ENCODE results near the gene L3MBTL2. TPM values are rescaled to one million over a fixed set of nuclear protein-coding genes. Genes with fewer than 3 reads are reported as not detected.

L3MBTL2 gene
- total and polyA plus RNA-seq, 9 of the 15 experiments (the other 6 are each of a cell fraction or from before 2014, with no cell fraction given), result 10.3 to 23.1 (median 18.6) TPM

DNA sequence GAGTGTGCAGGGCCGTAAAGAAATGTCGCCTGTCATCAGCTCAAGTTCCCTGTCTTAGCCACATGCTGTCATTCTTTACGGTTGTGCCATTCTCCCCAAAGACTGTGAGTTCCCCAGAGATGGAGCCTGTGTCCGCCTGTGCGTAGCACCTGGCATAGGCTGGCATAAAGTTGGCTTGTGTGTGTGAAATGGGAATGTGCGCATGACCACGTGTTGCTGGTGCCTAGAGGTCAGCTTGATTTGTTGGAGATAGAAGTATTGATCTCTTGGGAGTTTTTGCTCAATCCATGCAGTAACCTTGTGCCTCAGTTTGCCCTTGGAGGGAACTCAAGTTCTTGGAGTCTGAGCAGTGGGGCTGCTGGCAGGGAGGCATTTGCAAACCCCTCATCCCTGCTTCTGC lies 26.3 kb downstream of the L3MBTL2 start (continued):
- TF ChIP-seq, protein P1, sequence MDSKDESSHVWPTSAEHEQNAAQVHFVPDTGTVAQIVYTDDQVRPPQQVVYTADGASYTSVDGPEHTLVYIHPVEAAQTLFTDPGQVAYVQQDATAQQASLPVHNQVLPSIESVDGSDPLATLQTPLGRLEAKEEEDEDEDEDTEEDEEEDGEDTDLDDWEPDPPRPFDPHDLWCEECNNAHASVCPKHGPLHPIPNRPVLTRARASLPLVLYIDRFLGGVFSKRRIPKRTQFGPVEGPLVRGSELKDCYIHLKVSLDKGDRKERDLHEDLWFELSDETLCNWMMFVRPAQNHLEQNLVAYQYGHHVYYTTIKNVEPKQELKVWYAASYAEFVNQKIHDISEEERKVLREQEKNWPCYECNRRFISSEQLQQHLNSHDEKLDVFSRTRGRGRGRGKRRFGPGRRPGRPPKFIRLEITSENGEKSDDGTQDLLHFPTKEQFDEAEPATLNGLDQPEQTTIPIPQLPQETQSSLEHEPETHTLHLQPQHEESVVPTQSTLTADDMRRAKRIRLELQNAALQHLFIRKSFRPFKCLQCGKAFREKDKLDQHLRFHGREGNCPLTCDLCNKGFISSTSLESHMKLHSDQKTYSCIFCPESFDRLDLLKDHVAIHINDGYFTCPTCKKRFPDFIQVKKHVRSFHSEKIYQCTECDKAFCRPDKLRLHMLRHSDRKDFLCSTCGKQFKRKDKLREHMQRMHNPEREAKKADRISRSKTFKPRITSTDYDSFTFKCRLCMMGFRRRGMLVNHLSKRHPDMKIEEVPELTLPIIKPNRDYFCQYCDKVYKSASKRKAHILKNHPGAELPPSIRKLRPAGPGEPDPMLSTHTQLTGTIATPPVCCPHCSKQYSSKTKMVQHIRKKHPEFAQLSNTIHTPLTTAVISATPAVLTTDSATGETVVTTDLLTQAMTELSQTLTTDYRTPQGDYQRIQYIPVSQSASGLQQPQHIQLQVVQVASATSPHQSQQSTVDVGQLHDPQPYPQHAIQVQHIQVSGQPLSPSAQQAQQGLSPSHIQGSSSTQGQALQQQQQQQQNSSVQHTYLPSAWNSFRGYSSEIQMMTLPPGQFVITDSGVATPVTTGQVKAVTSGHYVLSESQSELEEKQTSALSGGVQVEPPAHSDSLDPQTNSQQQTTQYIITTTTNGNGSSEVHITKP (IDR thresholded peaks at IDR 0.05; ENCODE audit: partially characterized antibody), result no peak
- TF ChIP-seq HIVEP1 (CRISPR knock-in tag; IDR thresholded peaks at IDR 0.05) (no peak), FOSL1 (tag; conservative IDR thresholded peaks at IDR 0.05) (no peak), ADNP (tag; IDR thresholded peaks at IDR 0.05) (no peak), IFI16 (CRISPR knock-in tag; IDR thresholded peaks at IDR 0.05) (no peak), HEY1 (CRISPR knock-in tag; IDR thresholded peaks at IDR 0.05; ENCODE audit: borderline replicate concordance) (no peak), ZNF263 (CRISPR knock-in tag; IDR thresholded peaks at IDR 0.05; ENCODE audit: borderline replicate concordance) (no peak), TFAM (CRISPR knock-in tag; conservative IDR thresholded peaks at IDR 0.05) (no peak)
- TF ChIP-seq, protein P2, sequence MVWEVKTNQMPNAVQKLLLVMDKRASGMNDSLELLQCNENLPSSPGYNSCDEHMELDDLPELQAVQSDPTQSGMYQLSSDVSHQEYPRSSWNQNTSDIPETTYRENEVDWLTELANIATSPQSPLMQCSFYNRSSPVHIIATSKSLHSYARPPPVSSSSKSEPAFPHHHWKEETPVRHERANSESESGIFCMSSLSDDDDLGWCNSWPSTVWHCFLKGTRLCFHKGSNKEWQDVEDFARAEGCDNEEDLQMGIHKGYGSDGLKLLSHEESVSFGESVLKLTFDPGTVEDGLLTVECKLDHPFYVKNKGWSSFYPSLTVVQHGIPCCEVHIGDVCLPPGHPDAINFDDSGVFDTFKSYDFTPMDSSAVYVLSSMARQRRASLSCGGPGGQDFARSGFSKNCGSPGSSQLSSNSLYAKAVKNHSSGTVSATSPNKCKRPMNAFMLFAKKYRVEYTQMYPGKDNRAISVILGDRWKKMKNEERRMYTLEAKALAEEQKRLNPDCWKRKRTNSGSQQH (CRISPR knock-in tag; IDR thresholded peaks at IDR 0.05), result no peak
- TF ChIP-seq, protein P3, sequence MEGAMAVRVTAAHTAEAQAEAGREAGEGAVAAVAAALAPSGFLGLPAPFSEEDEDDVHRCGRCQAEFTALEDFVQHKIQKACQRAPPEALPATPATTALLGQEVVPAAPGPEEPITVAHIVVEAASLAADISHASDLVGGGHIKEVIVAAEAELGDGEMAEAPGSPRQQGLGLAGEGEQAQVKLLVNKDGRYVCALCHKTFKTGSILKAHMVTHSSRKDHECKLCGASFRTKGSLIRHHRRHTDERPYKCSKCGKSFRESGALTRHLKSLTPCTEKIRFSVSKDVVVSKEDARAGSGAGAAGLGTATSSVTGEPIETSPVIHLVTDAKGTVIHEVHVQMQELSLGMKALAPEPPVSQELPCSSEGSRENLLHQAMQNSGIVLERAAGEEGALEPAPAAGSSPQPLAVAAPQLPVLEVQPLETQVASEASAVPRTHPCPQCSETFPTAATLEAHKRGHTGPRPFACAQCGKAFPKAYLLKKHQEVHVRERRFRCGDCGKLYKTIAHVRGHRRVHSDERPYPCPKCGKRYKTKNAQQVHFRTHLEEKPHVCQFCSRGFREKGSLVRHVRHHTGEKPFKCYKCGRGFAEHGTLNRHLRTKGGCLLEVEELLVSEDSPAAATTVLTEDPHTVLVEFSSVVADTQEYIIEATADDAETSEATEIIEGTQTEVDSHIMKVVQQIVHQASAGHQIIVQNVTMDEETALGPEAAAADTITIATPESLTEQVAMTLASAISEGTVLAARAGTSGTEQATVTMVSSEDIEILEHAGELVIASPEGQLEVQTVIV (CRISPR knock-in tag; IDR thresholded peaks at IDR 0.05; ENCODE audit: borderline replicate concordance), result no peak
- TF ChIP-seq, protein P4, sequence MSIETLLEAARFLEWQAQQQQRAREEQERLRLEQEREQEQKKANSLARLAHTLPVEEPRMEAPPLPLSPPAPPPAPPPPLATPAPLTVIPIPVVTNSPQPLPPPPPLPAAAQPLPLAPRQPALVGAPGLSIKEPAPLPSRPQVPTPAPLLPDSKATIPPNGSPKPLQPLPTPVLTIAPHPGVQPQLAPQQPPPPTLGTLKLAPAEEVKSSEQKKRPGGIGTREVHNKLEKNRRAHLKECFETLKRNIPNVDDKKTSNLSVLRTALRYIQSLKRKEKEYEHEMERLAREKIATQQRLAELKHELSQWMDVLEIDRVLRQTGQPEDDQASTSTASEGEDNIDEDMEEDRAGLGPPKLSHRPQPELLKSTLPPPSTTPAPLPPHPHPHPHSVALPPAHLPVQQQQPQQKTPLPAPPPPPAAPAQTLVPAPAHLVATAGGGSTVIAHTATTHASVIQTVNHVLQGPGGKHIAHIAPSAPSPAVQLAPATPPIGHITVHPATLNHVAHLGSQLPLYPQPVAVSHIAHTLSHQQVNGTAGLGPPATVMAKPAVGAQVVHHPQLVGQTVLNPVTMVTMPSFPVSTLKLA (conservative IDR thresholded peaks at IDR 0.05), result no peak

All from K562 (cell line).